Activated T-helper 9 cell treated with anti-CD3 and anti-CD28 coated beads, Interleukin-2, amount 50 U/mL, for 16 hours (primary cell): ENCODE measurements around the gene PLCXD3.

Experiments used
- DNase-seq: peaks from one replicate; pipeline ENCODE4 v3.0.0-alpha.2; 2020; ENCODE audit warnings: low read depth

PLCXD3 gene

GRCh38 chr5:41284938-41285337 lies 225.5 kb downstream of the PLCXD3 start:
- no peak for DNase-seq

GRCh38 chr5:41281215-41281810 lies 229.1 kb downstream of the PLCXD3 start:
- DNase-seq = no peak

GRCh38 chr5:41279040-41279439 lies 231.4 kb downstream of the PLCXD3 start:
- no peak for DNase-seq

GRCh38 chr5:41277476-41278245 lies 232.7 kb downstream of the PLCXD3 start:
- no peak for DNase-seq

- DNase-seq = no peak
These were observed 234.4 kb downstream of the PLCXD3 start for GRCh38 chr5:41275813-41276512.

GRCh38 chr5:41270423-41271251 lies 239.8 kb downstream of the PLCXD3 start:
- no peak for DNase-seq

- DNase-seq = no peak
These were observed 241.5 kb downstream of the PLCXD3 start for GRCh38 chr5:41268894-41269293.

GRCh38 chr5:41266377-41266776 lies 244.0 kb downstream of the PLCXD3 start:
- no peak for DNase-seq

GRCh38 chr5:41264019-41264418 lies 246.4 kb downstream of the PLCXD3 start:
- DNase-seq = no peak

GRCh38 chr5:41263335-41263734 lies 247.1 kb downstream of the PLCXD3 start:
- no peak for DNase-seq
